BJ (cell line): ENCODE data around the gene FHIP2A. TPM values are rescaled to one million over a fixed set of nuclear protein-coding genes. Genes with fewer than 3 reads are reported as not detected.

Experiments
- CTCF ChIA-PET: fragments of 350-600 bp; formaldehyde crosslinking; extraction: SDS; loops from one replicate; lab custom pipeline; 2021; ENCODE audit warnings: antibody characterized with exemption, inconsistent platforms; lab: Yijun Ruan, JAX
- POLR2A ChIA-PET: fragments of 300-600 bp; sonication (Branson Sonifier 250); formaldehyde crosslinking; extraction: SDS; loops from one replicate; lab custom pipeline; 2021; ENCODE audit warnings: antibody characterized with exemption; lab: Charles Lee
- DNase-seq: peaks from one replicate; pipeline ENCODE4 v3.0.0-alpha.2; 2011; ENCODE audit warnings: low read depth
- H3K27me3 ChIP-seq: 2 replicates; pipeline ENCODE4 v1.6.0; 2011; ENCODE audit warnings: low read length; ENCODE audit not compliant: control insufficient read depth, insufficient read depth
- H3K36me3 ChIP-seq: 2 replicates; pipeline ENCODE4 v1.5.1; 2011; ENCODE audit warnings: low read length; ENCODE audit not compliant: control insufficient read depth, insufficient read depth
- H3K4me3 ChIP-seq: 2 replicates; pipeline ENCODE4 v1.5.1; 2011; ENCODE audit warnings: low read depth, mild to moderate bottlenecking, control low read depth, low read length
- CTCF ChIP-seq: IDR thresholded peaks from 2 replicates; pipeline ENCODE4 v1.5.1; 2011; ENCODE audit warnings: low read depth, mild to moderate bottlenecking, control low read depth, inconsistent platforms, low read length, moderate library complexity; ENCODE audit not compliant: insufficient read depth
- polyA plus RNA-seq: library from polyadenylated mRNA; depleted of rRNA; stranded (reverse); fragments of >200 nt; gene quantifications from 2 replicates; pipeline ENCODE4 v1.2.3, GENCODE V29; 2011

FHIP2A gene
- polyA plus RNA-seq, 1 experiment: 13.4 TPM

DNA sequence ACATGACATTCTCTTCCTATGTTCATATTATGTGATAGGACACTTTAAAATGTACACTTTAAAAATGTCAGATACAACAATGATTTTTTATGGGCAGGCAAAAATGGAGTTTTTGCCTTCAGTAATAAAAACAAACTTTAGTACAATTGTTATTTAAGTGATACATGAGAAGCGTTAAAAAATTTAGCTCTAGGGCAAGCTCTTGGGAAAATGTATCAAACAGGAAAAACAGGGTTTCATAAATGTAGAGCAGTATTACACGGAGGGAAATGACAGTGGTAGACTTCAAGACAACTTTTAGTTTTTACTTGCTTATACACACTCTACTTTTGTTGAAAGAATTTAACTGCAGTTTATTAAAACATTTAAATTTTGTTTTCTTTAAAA lies 1.5 kb downstream of the FHIP2A start:
- H3K27me3 ChIP-seq: no peaks in the 10 kb centered on the region
- peak overlapping the region; percentile 86 for H3K4me3 ChIP-seq
- no peak for DNase-seq
- no peaks in the 10 kb centered on the region for H3K36me3 ChIP-seq
- TF ChIP-seq CTCF: no peak
- CTCF ChIA-PET: interaction anchor here (1.0 to 2.7 kb wide), 6 partner anchors 7 to 519 kb away, joined by 3 to 16 read pairs (median 12); no protein-coding TSS in a partner anchor
- POLR2A ChIA-PET: interaction anchor here (0.7 kb wide), 1 partner anchor 383 kb away, joined by 3 read pairs; no protein-coding TSS in a partner anchor

DNA sequence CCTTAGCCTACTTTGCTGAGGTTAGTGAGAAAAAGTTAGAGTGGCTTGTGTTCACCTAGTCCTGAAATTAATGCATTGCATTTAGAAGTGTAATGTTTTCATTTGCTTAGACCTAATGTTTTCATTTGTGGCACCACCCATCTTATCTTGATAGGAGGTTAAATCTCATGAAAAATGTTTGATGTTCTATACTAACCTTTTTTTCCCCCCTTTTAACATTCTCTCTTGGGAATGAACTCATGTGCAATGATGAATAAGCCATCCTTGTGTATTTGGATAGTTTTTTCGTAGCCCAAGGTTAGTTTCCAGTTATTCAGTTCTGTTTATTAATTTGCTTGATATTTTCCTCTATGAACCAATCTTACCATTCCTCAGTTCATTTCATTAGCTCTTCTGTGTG lies 2.8 kb downstream of the FHIP2A start:
- CTCF ChIA-PET: no interaction called here
- Histone ChIP-seq H3K4me3 (peak overlapping the region; percentile 11), H3K36me3 (no peaks in the 10 kb centered on the region), H3K27me3 (no peaks in the 10 kb centered on the region)
- no peak for DNase-seq
- TF ChIP-seq CTCF: no peak
- POLR2A ChIA-PET: no interaction called here

- Histone ChIP-seq H3K4me3 (no peak overlapping the region), H3K27me3 (no peaks in the 10 kb centered on the region), H3K36me3 (no peaks in the 10 kb centered on the region)
- ChIA-PET CTCF (interaction anchor here (0.6 kb wide), 1 partner anchor 304 kb away, joined by 3 read pairs; no protein-coding TSS in a partner anchor), POLR2A (interaction anchor here (0.6 kb wide), 1 partner anchor 43 kb away, joined by 3 read pairs; no protein-coding TSS in a partner anchor)
- no peak for TF ChIP-seq CTCF
- DNase-seq: peak; percentile 97
Observed at GRCh38 chr10:114825513-114826253, 4.1 kb downstream of the FHIP2A start.

DNA sequence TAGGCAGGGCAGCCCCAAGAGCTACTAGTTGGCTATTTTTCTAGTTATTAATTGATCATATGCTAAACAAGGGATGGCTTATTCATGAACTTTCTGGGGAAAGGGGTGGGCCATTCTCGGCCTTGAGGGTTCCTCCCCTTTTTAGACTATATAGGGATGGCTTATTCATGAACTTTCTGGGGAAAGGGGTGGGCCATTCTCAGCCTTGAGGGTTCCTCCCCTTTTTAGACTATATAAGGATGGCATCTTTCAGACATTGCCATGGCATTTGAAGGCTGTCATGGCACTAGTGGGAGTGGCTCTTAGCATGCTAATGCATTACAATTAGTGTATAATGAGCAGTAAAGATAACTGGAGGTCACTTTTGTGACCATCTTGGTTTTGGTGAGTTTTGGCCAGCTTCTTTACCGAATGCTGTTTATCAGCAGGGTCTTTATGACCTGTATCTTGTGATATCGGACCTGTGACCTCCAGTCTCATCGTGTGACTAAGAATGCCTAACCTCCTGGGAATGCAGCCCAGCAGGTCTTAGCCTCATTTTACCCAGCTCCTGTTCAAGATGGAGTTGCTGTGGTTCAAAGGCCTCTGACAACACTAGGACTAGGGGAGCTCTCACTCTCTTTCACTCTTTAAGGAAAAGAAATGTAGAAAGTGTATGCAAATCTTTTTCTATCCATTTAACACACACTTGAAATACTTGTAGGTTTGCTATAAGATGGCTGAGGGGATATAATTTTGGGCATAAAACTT lies 7.8 kb downstream of the FHIP2A start:
- POLR2A ChIA-PET: no interaction called here

More for the DNA sequence above, 7.8 kb downstream of the FHIP2A start:
- no peak overlapping the region for H3K4me3 ChIP-seq
- H3K27me3 ChIP-seq: no peaks in the 10 kb centered on the region
- DNase-seq: no peak
- CTCF ChIA-PET: interaction anchor here (3.0 kb wide), 1 partner anchor 8 kb away, joined by 16 read pairs; the partner anchor contains the start of gene FHIP2A
- H3K36me3 ChIP-seq: peaks cover 1% of the 10 kb centered on the region; the same call in 1 of the 2 replicates
- no peak for TF ChIP-seq CTCF
